Activated gamma-delta T cell treated with anti-CD3 and anti-CD28 coated beads, Interleukin-2, amount 50 U/mL, for 16 hours (primary cell): ENCODE data around the gene SLC38A3.
"Not testable (repeated sequence)": the region's sequence is repeated elsewhere in the genome, so short reads cannot be mapped to it uniquely, and the experiment has no call there.

Source experiments
- DNase-seq: peaks from one replicate; pipeline ENCODE4 v3.0.0-alpha.2; 2020; ENCODE audit warnings: low read depth

The SLC38A3 gene

DNA sequence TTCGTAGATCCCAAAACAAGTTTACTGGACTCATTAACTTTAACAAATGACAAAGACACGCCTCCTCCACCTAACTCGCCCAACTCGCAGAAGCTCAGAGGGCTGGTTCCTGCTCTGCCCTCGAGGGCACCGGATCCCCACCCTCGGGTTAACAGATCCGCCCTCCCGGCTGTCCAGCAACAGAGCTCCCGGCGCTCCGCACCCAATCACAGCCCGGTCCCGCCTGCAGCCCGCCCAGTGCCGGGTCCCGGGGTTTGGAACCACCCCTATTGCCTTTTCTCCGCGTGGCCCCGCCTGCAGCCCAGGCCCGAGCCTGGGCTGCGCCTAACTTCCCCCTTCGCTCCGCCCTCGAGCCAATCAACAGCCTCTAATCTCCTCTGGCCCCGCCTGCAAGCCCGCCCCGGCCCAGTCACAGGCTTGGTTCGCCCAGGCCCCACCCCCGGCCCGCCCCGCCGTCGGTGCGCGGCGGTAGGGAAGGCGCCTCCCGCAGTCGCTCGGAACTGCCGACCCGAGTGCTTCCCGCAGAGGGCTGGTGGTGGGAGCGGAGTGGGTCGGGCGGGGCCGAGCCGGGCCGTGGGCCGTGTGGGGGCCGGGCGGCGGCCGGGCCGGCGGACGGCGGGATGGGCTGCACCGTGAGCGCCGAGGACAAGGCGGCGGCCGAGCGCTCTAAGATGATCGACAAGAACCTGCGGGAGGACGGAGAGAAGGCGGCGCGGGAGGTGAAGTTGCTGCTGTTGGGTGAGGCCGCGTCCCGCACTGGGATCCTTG is 30.8 kb downstream of the SLC38A3 start, which contains the start of gene GNAI2:
GNAI2 (plus strand) TSS at position 489 of the 768 bp plus-strand sequence; CDS start at position 621, 132 bp downstream.
- peak; percentile 98 for DNase-seq

- no peak for DNase-seq
Observed at GRCh38 chr3:50236484-50237132, 31.5 kb downstream of the SLC38A3 start.

DNA sequence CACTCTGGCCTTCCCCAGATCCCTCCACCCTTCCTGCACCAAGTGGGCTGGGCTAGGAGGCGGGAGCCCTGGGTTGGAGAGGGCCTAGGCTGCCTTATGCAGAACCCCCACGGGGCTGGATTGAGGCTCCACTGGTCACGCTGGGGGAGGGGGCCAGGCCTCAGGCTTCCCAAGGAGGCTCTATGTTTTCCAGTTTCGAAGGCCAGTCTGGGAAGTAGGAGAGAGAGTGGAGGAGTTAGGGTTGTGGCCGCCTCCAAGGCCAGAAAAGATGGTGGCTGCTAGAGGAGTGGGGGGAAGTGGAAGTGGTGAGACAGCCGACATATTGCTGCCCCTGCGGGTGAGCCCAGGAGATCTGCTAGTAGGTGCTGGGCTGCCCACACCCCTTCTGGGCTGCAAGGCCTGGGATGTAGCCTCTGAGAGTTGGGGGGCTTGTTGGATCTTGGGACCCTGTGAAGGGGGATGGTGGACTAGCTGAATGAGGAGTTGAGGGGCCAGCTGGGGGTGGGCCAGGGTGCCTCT is 32.1 kb downstream of the SLC38A3 start:
- DNase-seq, result no peak

GRCh38 chr3:50237754-50238548 is 32.9 kb downstream of the SLC38A3 start:
- DNase-seq, result peak; percentile 83

DNA sequence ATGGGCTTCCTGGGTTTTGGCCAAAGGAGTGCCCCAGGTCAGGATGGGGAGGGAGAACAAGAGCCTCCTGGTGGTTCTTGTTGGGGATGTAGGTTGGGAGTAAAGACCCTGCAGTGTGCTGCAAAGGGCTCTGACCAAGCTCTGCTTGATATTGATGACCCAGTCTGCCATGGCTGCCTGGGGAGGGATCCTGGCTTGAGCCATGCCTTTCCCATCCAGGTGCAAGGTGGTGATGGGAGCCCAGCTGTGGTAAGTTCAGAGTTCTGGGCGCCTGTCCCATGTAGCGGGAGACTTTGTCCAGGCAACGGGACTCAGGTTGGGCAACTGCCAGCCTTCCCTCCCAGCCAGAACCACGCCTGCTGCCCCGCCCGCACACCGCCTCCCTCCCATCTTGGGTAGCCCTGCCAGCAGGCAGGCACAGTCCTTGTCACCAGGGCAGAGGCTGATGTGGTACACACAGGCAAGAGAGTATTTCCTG is 33.5 kb downstream of the SLC38A3 start:
- DNase-seq, result no peak

- DNase-seq, result no peak
Observed at GRCh38 chr3:50239649-50240048, 34.6 kb downstream of the SLC38A3 start.

- DNase-seq, result no peak
Observed at GRCh38 chr3:50241163-50241562, 36.1 kb downstream of the SLC38A3 start.

GRCh38 chr3:50241713-50242380 is 36.8 kb downstream of the SLC38A3 start:
- DNase-seq, result no peak

- DNase-seq, result no peak
Observed at GRCh38 chr3:50242381-50242770, 37.3 kb downstream of the SLC38A3 start.

DNA sequence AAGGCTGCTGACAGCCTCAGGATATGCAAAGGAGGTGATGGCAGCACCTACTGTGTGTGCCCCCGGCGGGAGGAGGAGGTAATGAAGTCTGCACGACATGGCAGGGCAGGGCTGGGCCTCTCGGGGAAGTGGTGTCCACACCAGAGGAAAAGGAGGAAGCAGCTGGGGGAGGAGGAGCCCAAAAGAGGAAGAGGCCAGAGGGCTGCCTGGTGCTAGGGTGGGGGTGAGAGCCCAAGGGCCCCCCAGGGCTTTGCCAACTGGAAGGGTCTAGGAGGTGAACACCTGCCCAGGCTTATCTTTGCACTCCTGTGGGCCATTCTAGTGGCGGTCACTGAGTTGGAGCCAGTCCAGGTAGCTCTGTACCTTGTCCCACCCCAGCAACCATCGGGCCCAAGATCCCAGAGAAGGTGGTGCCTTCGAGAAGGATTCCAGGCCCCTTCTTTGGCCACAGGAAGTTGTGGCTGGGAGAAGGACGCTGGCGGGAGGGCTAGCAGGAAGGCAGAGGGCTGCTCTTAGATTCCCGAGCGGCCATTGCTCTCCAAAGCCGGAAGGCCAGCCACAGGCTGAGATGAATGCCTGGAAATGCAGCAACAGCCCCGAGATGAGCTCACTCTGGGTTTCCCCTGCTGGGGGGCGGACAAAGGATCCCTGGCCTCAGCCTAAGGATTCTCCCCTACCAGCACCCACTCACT is 37.9 kb downstream of the SLC38A3 start:
- DNase-seq, result no peak

GRCh38 chr3:50243543-50243895 is 38.4 kb downstream of the SLC38A3 start:
- DNase-seq, result no peak

DNA sequence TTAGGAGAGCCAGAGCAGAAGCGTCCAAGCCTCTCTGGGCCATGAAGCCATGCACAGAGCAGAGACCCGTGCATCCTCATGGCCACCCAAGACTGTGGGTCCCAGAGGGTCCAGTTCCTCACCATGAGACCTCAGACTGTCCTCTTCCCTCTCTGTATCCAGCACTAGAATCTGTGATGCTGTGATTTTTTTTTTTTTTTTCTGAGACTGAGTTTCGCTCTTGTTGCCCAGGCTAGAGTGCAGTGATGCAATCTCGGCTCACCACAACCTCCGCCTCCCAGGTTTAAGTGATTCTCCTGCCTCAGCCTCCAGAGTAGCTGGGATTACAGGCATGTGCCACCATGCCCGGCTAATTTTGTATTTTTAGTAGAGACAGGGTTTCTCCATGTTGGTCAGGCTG is 39.7 kb downstream of the SLC38A3 start:
- not testable (repeated sequence) for DNase-seq

- DNase-seq, result no peak
Observed at GRCh38 chr3:50245251-50245745, 40.2 kb downstream of the SLC38A3 start.

DNA sequence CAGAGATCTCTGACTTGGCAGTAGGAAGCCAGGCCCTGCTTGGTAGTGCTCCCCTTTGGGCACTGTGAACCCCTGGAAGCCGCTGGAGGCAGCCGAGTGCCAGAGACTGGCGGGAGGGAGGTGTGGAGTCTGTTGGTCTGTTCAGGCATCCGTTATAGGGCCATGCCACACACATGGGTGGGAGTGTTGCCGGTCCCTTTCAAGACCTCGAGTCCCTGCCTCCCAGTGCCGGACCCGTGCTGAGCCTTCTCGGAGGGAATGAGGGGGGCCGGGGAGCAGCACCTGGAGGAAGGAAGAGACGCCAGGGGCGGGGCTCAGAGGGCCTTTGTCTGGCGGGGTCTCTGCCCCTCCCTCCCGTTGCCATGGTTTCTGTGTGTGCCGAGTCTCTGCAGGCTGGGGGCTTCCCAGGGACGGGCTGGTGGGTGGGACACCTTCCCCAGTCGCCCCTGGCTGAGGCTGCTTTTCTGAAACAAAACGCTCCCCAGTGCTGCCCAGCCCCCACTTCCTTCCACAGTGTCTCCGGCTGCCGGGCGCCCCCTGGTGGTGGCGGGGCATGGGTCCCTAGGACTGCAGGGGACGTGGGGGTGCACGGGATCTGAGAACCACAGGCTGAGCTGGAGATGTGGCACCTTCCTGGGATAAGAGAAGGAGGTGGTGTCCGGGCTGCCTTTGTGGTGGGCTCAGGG is 40.9 kb downstream of the SLC38A3 start:
- DNase-seq, result peak; percentile 98

DNA sequence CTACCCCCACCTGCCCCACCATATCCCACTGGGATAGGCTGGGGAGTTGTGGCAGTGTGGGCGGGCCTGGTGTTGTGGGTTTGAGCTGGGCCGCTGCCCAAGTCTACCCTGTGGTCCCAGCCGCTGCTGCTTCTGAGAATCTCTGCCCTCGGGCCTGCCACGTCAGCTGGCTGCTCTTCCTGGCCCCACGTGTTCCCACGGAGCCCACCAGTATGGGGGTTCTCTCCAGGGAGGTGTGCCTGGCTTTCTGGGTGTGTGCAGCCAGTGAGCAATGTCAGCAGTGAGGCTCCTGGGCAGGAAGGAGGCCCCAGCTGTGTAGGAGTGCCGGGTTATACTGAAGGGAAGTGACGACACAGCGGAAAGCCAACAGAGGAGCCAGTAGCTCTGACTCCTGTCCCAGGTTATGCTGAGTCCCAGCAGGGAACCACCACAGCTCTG is 41.5 kb downstream of the SLC38A3 start:
- DNase-seq, result peak; percentile 79

DNA sequence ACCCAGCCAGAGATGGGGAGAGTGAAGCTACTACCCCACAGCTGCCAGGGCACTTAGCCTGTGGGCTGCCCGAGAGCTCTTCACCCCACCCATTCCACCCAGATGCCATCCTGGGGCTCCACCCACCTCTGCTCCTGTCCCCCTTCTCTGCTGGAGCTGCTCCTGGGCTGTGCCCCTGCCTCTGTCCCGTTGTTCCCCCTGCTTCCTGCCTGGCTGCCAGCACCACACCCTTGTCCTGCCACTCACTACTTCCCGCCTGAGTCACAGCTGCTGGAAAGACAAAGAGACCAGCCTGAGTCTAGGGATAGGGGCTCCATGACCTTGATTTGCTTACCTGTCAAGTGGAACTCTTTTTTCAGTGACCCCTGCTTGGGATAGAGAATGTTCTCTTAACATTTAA is 43.3 kb downstream of the SLC38A3 start:
- no peak for DNase-seq

DNA sequence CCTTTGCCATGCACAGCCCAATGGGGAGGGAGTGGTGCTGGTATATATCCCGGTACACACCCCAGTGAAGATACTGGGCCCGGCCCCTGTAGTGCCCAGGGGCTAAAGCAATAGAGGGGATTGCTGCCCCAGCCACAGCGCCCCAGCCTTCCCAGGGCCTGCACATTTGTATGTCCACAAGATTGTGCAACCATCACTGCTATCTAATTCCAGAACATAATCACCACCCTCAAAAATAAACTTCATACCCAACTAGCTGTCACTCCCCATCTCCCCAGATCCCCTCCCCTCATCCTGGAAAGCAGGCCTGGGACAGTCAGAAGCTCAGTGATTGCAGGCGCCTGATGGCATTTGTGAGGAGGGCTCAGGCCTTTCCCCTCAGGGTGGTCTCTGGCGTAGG is 44.4 kb downstream of the SLC38A3 start:
- DNase-seq, result no peak

DNA sequence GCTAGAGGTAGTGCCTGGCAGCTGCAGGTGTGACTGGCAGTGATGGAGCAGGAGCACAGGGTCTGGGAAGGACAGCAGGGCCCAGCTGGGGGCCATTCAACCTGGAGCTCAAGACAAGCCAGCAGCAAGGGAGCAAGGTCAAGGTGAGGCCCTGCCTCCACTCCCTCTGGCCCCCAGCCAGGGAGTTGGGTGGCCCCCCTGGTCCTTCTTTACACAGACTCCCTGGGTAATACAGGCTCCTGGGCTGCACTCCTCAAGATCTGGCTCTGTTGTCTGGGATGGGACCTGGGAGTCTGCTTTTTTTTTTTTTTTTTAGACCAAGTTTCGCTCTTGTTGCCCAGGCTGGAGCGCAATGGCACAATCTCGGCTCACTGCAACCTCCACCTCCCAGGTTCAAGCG is 45.4 kb downstream of the SLC38A3 start:
- DNase-seq, result no peak

DNA sequence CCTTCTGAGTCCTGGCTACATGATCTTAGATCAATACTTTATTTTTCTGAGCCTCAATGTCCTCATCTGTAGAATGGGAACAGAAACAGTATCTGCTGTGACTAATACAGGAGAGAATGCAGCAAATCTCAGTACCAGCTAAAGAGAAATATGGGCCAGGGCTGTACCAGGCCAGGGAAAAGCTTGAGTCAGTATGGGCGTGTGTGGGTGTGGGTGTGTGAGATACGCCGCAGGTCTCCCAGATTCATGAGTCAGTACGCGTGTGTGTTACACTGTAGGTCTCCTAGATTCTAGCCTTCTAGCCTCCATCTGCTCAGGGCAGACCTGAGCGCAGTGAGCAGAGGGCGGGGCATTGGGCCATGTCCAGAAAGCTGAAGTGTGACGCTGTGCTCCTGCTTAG is 46.1 kb downstream of the SLC38A3 start:
- DNase-seq, result no peak

- no peak for DNase-seq
Observed at GRCh38 chr3:50254577-50255250, 49.6 kb downstream of the SLC38A3 start.
